ENCODE data around the gene SMCHD1. TPM values are rescaled to one million over a fixed set of nuclear protein-coding genes. Genes with fewer than 3 reads are reported as not detected.
"Not testable (repeated sequence)": the region's sequence is repeated elsewhere in the genome, so short reads cannot be mapped to it uniquely, and the experiment has no call there.

The SMCHD1 gene
- total RNA-seq, 1 donor from 2014 or later: 98.6 TPM

- Mint-ChIP-seq H3K27me3 (ENCODE audit: insufficient read depth) (peaks cover 2% of the 10 kb centered on the region), H3K4me1 (ENCODE audit: low read depth) (peaks cover 53% of the 10 kb centered on the region), H3K9me3 (peaks cover 4% of the 10 kb centered on the region), H3K4me3 (peak overlapping the region; percentile 73), H3K36me3 (ENCODE audit: low read depth) (peaks cover 5% of the 10 kb centered on the region), H3K27ac (peak overlapping the region; percentile 94)
- intact Hi-C loops (cut with micrococcal nuclease): loop anchor here (1.0 to 10.0 kb wide), 8 partner anchors 13 to 1829 kb away; partner anchors contain the start of genes METTL4, MYL12B, NDC80 and TGIF1
- DNase-seq (ENCODE audit: low spot score): no peak
Observed at GRCh38 chr18:2641638-2642037, 13.9 kb upstream of the SMCHD1 start.

DNA sequence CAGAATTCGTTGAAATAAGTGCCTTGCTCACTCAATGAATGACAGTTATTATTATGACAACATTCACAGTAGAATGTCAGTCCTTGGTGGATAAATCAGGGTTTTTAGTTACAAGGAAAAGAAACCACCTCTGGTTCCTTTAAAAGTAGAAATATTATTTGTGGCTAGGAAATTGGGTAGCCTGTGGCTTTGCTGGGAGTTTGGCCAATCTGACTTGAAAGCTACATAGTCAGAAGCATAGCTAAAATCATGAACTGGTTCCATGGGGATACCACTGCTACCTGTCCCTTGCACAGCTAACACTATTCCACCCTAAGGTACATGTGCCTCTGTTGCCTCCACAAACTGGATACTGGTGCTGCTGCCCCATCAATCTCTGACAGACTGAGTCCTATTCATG, 12.8 kb upstream of the SMCHD1 start:
- DNase-seq (ENCODE audit: low spot score): no peak
- peak overlapping the region; percentile 24 for H3K27ac Mint-ChIP-seq
- H3K4me1 Mint-ChIP-seq (ENCODE audit: low read depth): peaks cover 43% of the 10 kb centered on the region

GRCh38 chr18:2644535-2644934, 11.0 kb upstream of the SMCHD1 start:
- Mint-ChIP-seq H3K27ac (no peak overlapping the region), H3K4me1 (ENCODE audit: low read depth) (peaks cover 25% of the 10 kb centered on the region), H3K27me3 (ENCODE audit: insufficient read depth) (peaks cover 2% of the 10 kb centered on the region), H3K4me3 (no peak overlapping the region), H3K9me3 (no peaks in the 10 kb centered on the region), H3K36me3 (ENCODE audit: low read depth) (no peaks in the 10 kb centered on the region)
- no peak for DNase-seq (ENCODE audit: low spot score)
- intact Hi-C loops (cut with micrococcal nuclease): loop anchor here (1.0 to 10.0 kb wide), 7 partner anchors 10 to 1832 kb away; partner anchors contain the start of genes MYL12B, TGIF1 and YES1

More for the DNA sequence above, 12.8 kb upstream of the SMCHD1 start:
- peaks cover 4% of the 10 kb centered on the region for H3K9me3 Mint-ChIP-seq
- intact Hi-C loops (cut with micrococcal nuclease): loop anchor here (5.0 to 10.0 kb wide), 5 partner anchors 420 to 1830 kb away; partner anchors contain the start of genes MYL12B, TGIF1 and YES1
- no peak overlapping the region for H3K4me3 Mint-ChIP-seq
- peaks cover 2% of the 10 kb centered on the region for H3K27me3 Mint-ChIP-seq (ENCODE audit: insufficient read depth)
- peaks cover 3% of the 10 kb centered on the region for H3K36me3 Mint-ChIP-seq (ENCODE audit: low read depth)

GRCh38 chr18:2651981-2652380, 3.5 kb upstream of the SMCHD1 start:
- Mint-ChIP-seq H3K4me3 (no peak overlapping the region), H3K4me1 (ENCODE audit: low read depth) (peaks cover 17% of the 10 kb centered on the region), H3K27ac (no peak overlapping the region), H3K27me3 (ENCODE audit: insufficient read depth) (peaks cover 2% of the 10 kb centered on the region), H3K9me3 (no peaks in the 10 kb centered on the region), H3K36me3 (ENCODE audit: low read depth) (peaks cover 2% of the 10 kb centered on the region)
- DNase-seq (ENCODE audit: low spot score): no peak
- intact Hi-C loops (cut with micrococcal nuclease): loop anchor here (10.0 kb wide), 1 partner anchor 1937 kb away; the partner anchor contains the start of gene ENOSF1

DNA sequence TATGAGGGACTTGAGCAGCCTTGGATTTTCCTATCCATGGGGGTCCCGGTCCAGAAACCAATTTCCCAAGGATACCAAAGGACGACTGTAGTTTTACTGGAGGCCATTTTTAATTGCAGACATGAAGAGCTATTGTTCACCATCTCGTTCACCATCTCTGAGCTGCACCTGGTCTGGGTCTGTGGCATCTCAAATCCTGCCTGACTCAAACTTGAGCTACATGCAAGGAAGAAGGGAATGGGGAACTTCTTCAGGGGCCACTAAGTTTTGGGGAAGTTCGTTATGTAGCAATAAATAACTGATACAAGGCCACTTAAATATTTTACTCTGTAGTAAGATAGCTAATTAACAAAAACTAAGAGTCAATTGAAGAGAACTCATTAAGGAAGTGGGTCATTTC, 2.1 kb upstream of the SMCHD1 start:
- H3K4me3 Mint-ChIP-seq: no peak overlapping the region
- peaks cover 26% of the 10 kb centered on the region for H3K4me1 Mint-ChIP-seq (ENCODE audit: low read depth)
- peaks cover 2% of the 10 kb centered on the region for H3K27me3 Mint-ChIP-seq (ENCODE audit: insufficient read depth)
- H3K36me3 Mint-ChIP-seq (ENCODE audit: low read depth): peaks cover 9% of the 10 kb centered on the region
- DNase-seq (ENCODE audit: low spot score): no peak
- H3K27ac Mint-ChIP-seq: no peak overlapping the region
- intact Hi-C loops (cut with micrococcal nuclease): loop anchor here (10.0 kb wide), 1 partner anchor 1939 kb away; the partner anchor contains the start of gene ENOSF1
- H3K9me3 Mint-ChIP-seq: no peaks in the 10 kb centered on the region

GRCh38 chr18:2654169-2654927, 1.2 kb upstream of the SMCHD1 start:
- Mint-ChIP-seq H3K4me1 (ENCODE audit: low read depth) (peaks cover 31% of the 10 kb centered on the region), H3K27ac (peak overlapping the region; percentile 93), H3K9me3 (no peaks in the 10 kb centered on the region), H3K4me3 (peak overlapping the region; percentile 86), H3K36me3 (ENCODE audit: low read depth) (peaks cover 10% of the 10 kb centered on the region), H3K27me3 (ENCODE audit: insufficient read depth) (peaks cover 2% of the 10 kb centered on the region)
- intact Hi-C loops (cut with micrococcal nuclease): loop anchor here (1.0 to 10.0 kb wide), 4 partner anchors 10 to 1940 kb away; partner anchors contain the start of gene ENOSF1
- DNase-seq (ENCODE audit: low spot score): no peak

GRCh38 chr18:2654928-2655177, 673 bp upstream of the SMCHD1 start:
- H3K27me3 Mint-ChIP-seq (ENCODE audit: insufficient read depth): peaks cover 2% of the 10 kb centered on the region
- DNase-seq (ENCODE audit: low spot score): peak; percentile 70
- intact Hi-C loops (cut with micrococcal nuclease): loop anchor here (1.0 to 10.0 kb wide), 11 partner anchors 11 to 1940 kb away; partner anchors contain the start of genes ENOSF1, METTL4, MYL12A and MYL12B
- peak overlapping the region; percentile 86 for H3K4me3 Mint-ChIP-seq
- peaks cover 36% of the 10 kb centered on the region for H3K4me1 Mint-ChIP-seq (ENCODE audit: low read depth)
- peak overlapping the region; percentile 93 for H3K27ac Mint-ChIP-seq
- peaks cover 10% of the 10 kb centered on the region for H3K36me3 Mint-ChIP-seq (ENCODE audit: low read depth)
- no peaks in the 10 kb centered on the region for H3K9me3 Mint-ChIP-seq

DNA sequence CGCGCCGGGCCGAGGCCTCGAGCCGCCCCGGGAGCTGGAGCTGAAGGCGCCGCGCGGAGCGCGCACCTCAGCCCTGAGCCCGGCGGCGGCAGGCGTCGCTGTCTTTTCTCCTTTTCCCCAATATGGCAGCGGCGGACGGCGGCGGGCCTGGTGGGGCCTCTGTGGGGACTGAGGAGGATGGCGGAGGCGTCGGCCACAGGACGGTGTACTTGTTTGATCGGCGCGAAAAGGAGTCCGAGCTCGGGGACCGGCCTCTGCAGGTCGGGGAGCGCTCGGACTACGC, 369 bp downstream of the SMCHD1 start:
- no peaks in the 10 kb centered on the region for H3K9me3 Mint-ChIP-seq
- H3K27ac Mint-ChIP-seq: peak overlapping the region; percentile 95
- H3K36me3 Mint-ChIP-seq (ENCODE audit: low read depth): peaks cover 12% of the 10 kb centered on the region
- no peak for DNase-seq (ENCODE audit: low spot score)
- peak overlapping the region; percentile 88 for H3K4me3 Mint-ChIP-seq
- intact Hi-C loops (cut with micrococcal nuclease): loop anchor here (1.0 to 10.0 kb wide), 10 partner anchors 27 to 1941 kb away; partner anchors contain the start of genes ENOSF1, METTL4, MYL12A and MYL12B
- H3K4me1 Mint-ChIP-seq (ENCODE audit: low read depth): peaks cover 39% of the 10 kb centered on the region
- peaks cover 2% of the 10 kb centered on the region for H3K27me3 Mint-ChIP-seq (ENCODE audit: insufficient read depth)

DNA sequence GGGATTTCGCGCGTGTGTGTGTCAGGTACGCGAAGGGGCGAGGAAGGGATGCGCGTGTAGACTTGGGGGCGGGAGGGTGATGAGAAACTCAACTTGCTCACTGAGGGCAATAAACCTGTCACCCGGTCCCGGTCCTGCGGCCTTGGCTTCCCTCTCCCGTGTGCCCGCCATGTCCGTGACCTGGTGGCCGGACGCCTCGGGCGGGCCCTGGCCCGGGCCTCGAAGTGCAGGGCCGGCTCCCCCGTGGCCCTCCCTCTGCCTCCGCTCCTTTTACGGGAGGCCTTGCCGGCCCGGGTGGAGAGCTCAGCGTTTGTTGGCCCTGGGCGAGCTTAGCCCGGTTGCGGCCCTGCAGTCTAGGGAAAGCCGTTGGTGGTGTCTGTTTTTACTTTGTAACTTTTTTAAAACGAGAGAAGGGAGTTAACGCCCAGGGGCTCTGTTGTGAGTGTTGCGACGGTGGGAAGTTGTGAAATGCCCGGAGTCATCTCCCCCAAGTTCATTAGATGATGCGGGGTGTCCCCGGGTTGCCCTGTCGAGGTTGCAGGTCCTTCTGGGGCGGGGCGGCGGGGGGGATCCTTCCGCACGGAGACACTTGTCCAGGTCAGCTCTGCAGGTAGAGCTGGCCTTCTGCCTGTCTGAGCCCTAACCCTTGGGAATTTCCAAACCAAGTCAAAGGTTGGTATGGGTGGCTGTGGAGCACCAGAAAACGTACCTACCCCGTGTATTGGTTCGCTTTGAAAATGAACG, 883 bp downstream of the SMCHD1 start:
- intact Hi-C loops (cut with micrococcal nuclease): loop anchor here (5.0 to 10.0 kb wide), 5 partner anchors 326 to 1942 kb away; partner anchors contain the start of genes ENOSF1, MYL12B and TGIF1
- Mint-ChIP-seq H3K27ac (peak overlapping the region; percentile 96), H3K36me3 (ENCODE audit: low read depth) (peaks cover 16% of the 10 kb centered on the region), H3K27me3 (ENCODE audit: insufficient read depth) (peaks cover 2% of the 10 kb centered on the region), H3K4me1 (ENCODE audit: low read depth) (peaks cover 42% of the 10 kb centered on the region), H3K4me3 (peak overlapping the region; percentile 88), H3K9me3 (no peaks in the 10 kb centered on the region)
- DNase-seq (ENCODE audit: low spot score): peak; percentile 31

DNA sequence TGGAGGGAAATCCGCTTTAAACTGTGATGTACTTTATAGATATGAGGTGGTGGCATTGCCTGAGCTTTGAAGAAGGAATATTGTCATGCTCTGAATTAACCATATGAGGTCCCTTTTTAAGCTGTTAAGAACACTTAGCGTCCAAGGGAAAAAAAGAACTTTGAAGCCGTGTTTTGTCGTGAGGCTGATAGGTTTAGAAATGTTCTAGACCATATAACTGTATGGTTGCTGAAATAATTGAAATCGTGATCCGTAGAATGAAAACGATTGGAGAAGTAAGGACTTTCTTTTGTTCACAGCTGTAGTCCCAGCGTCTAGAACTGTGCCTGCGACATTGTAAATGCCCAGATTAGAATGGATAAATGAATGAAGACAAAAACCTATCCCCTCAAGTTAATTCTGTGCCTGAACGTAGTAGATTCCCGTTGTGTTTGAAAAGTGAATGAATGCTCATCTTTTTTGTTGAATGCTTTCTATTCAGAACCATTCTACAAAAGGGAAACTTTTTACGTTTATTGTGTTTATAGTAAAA, 1.5 kb downstream of the SMCHD1 start:
- Mint-ChIP-seq H3K9me3 (no peaks in the 10 kb centered on the region), H3K36me3 (ENCODE audit: low read depth) (peaks cover 18% of the 10 kb centered on the region), H3K4me3 (peak overlapping the region; percentile 88), H3K27me3 (ENCODE audit: insufficient read depth) (peaks cover 2% of the 10 kb centered on the region), H3K4me1 (ENCODE audit: low read depth) (peaks cover 42% of the 10 kb centered on the region), H3K27ac (peak overlapping the region; percentile 96)
- no peak for DNase-seq (ENCODE audit: low spot score)
- intact Hi-C loops (cut with micrococcal nuclease): loop anchor here (1.0 to 10.0 kb wide), 6 partner anchors 68 to 1942 kb away; partner anchors contain the start of genes ENOSF1, MYL12B and TGIF1

DNA sequence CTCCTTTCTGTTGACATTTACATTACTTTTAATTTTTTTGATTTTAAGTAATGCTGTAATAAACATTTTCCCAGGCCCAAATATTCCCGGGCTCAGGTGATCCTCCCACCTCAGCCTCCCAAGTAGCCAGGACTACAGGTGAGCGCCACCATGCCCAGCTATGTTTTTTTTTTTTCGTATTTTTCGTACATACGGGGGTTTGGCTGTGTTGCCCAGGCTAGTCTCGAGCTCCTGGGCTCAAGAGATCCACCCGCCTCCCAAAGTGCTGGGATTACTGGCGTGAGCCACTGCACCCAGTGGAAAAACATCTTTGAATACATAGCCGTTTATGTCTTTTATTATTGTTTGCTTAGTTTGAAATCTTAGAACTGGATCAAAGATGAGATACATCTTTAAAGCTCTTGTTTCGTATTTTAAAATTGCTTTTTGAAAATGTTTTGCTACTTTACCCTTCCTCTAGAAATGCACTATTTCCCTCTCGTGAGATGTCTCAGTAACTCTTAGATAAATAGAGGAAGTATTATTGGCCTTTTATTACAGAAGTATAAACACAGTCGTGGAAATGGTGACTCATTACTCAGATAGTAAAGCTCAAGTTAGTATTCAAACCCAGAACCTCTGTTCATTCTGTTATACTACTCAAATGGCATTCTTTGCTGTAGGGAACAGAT, 2.4 kb downstream of the SMCHD1 start:
- Mint-ChIP-seq H3K27ac (peak overlapping the region; percentile 95), H3K36me3 (ENCODE audit: low read depth) (peaks cover 21% of the 10 kb centered on the region)

DNA sequence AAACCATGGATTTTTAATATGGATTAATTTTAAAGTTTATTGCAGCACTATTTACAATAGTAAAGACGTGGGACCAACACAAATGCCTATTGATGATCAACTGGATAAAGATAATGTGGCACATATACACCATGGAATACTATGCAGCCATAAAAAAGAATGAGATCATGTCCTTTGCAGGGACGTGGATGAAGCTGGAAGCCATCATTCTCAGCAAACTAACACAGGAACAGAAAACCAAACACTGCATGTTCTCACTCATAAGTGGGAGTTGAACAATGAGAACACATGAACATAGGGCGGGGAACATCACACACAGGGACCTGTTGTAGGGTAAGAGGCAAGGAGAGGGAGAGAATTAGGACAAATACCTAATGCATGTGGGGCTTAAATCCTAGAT, 5.3 kb downstream of the SMCHD1 start:
- H3K9me3 Mint-ChIP-seq; DNase-seq (ENCODE audit: low spot score); H3K4me3 Mint-ChIP-seq; H3K27me3 Mint-ChIP-seq (ENCODE audit: insufficient read depth); intact Hi-C loops (cut with micrococcal nuclease): not testable (repeated sequence)
- peaks cover 58% of the 10 kb centered on the region for H3K4me1 Mint-ChIP-seq (ENCODE audit: low read depth)
- H3K27ac Mint-ChIP-seq: peak overlapping the region; percentile 5
- peaks cover 40% of the 10 kb centered on the region for H3K36me3 Mint-ChIP-seq (ENCODE audit: low read depth)

More for the DNA sequence above, 2.4 kb downstream of the SMCHD1 start:
- Mint-ChIP-seq H3K4me1 (ENCODE audit: low read depth) (peaks cover 47% of the 10 kb centered on the region), H3K9me3 (no peaks in the 10 kb centered on the region), H3K4me3 (peak overlapping the region; percentile 88), H3K27me3 (ENCODE audit: insufficient read depth) (peaks cover 2% of the 10 kb centered on the region)
- no peak for DNase-seq (ENCODE audit: low spot score)
- intact Hi-C loops (cut with micrococcal nuclease): loop anchor here (1.0 to 10.0 kb wide), 6 partner anchors 69 to 1943 kb away; partner anchors contain the start of genes ENOSF1, MYL12B and TGIF1

Measured in activated T-helper 1 cell treated with anti-CD3 and anti-CD28 coated beads, Interleukin-12 subunit alpha, Interleukin-12 subunit beta, Interleukin-2, Interleukin-4 antibody, amounts not matched to agents 30 ng/mL and 10 ng/mL and 1 ng/mL, durations not matched to agents 14 hours and 24 hours and 36 hours (primary cell).